ENCODE measurements around the gene UHMK1.
A peak's percentile ranks its signal among the peaks of the same experiment; 100 is the strongest.

The UHMK1 gene

GRCh38 chr1:162530307-162530987 is 32.8 kb downstream of the UHMK1 start:
- DNase-seq, result no peak

- no peak for DNase-seq
Observed at GRCh38 chr1:162530988-162531319, 33.3 kb downstream of the UHMK1 start.

- DNase-seq, result no peak
Observed at GRCh38 chr1:162535501-162535900, 37.9 kb downstream of the UHMK1 start.

GRCh38 chr1:162536511-162536910 is 38.9 kb downstream of the UHMK1 start:
- DNase-seq, result no peak

GRCh38 chr1:162537216-162537615 is 39.6 kb downstream of the UHMK1 start:
- DNase-seq, result no peak

- no peak for DNase-seq
Observed at GRCh38 chr1:162538815-162539431, 41.3 kb downstream of the UHMK1 start.

- DNase-seq, result no peak
Observed at GRCh38 chr1:162541619-162542141, 44.1 kb downstream of the UHMK1 start.

- no peak for DNase-seq
Observed at GRCh38 chr1:162543228-162543627, 45.6 kb downstream of the UHMK1 start.

GRCh38 chr1:162548170-162548569 is 50.6 kb downstream of the UHMK1 start:
- no peak for DNase-seq

- no peak for DNase-seq
Observed at GRCh38 chr1:162549001-162549400, 51.4 kb downstream of the UHMK1 start.

- DNase-seq, result no peak
Observed at GRCh38 chr1:162550925-162551324, 53.3 kb downstream of the UHMK1 start.

- DNase-seq, result no peak
Observed at GRCh38 chr1:162551969-162552683, 54.5 kb downstream of the UHMK1 start.

GRCh38 chr1:162552684-162553252 is 55.1 kb downstream of the UHMK1 start:
- DNase-seq, result no peak

- no peak for DNase-seq
Observed at GRCh38 chr1:162554258-162554657, 56.6 kb downstream of the UHMK1 start.

- DNase-seq, result no peak
Observed at GRCh38 chr1:162557536-162557935, 59.9 kb downstream of the UHMK1 start.

GRCh38 chr1:162560303-162561036 is 62.9 kb downstream of the UHMK1 start:
- no peak for DNase-seq

GRCh38 chr1:162561037-162561615 is 63.5 kb downstream of the UHMK1 start:
- DNase-seq, result peak; percentile 92 to 94

GRCh38 chr1:162561616-162562469 is 64.2 kb downstream of the UHMK1 start, which contains the start of gene UAP1:
UAP1 (plus strand) TSS chr1:162561722; CDS start chr1:162566069, 4,347 bp downstream.
- no peak for DNase-seq

GRCh38 chr1:162562470-162562828 is 64.8 kb downstream of the UHMK1 start:
- no peak for DNase-seq

- no peak for DNase-seq
Observed at GRCh38 chr1:162564762-162565218, 67.2 kb downstream of the UHMK1 start.

- DNase-seq, result no peak
Observed at GRCh38 chr1:162565460-162565859, 67.8 kb downstream of the UHMK1 start.
